ENCODE measurements around the gene DPP8. TPM values are rescaled to one million over a fixed set of nuclear protein-coding genes. Genes with fewer than 3 reads are reported as not detected.
"Not testable (repeated sequence)": the region's sequence is repeated elsewhere in the genome, so short reads cannot be mapped to it uniquely, and the experiment has no call there.

The DPP8 gene
- polyA plus RNA-seq (ENCODE audit: insufficient read length): 40.1 TPM
- long read RNA-seq, donor 1, partial matches to known transcripts: 0 of 2 reads
- long read RNA-seq, donor 1, other reads (novel, unspliced or antisense): 0 of 2 reads
- long read RNA-seq, donor 2, partial matches to known transcripts: 17 of 81 reads
- long read RNA-seq, donor 2, other reads (novel, unspliced or antisense): 62 of 81 reads
- long read RNA-seq, donor 3, partial matches to known transcripts: 7 of 8 reads
- long read RNA-seq, donor 3, other reads (novel, unspliced or antisense): 0 of 8 reads
- long read RNA-seq, donor 4: 0 reads
- long read RNA-seq, donor 5, partial matches to known transcripts: 6 of 6 reads
- long read RNA-seq, donor 5, other reads (novel, unspliced or antisense): 0 of 6 reads
- long read RNA-seq, donor 6, partial matches to known transcripts: 0 of 3 reads
- long read RNA-seq, donor 6, other reads (novel, unspliced or antisense): 0 of 3 reads
- long read RNA-seq, donor 7, partial matches to known transcripts: 6 of 7 reads
- long read RNA-seq, donor 7, other reads (novel, unspliced or antisense): 0 of 7 reads
- long read RNA-seq, donor 8, partial matches to known transcripts: 0 of 49 reads
- long read RNA-seq, donor 8, other reads (novel, unspliced or antisense): 49 of 49 reads

GRCh38 chr15:65516997-65517865, at the start of gene DPP8:
Gene DPP8, minus strand, starts transcription at chr15:65517689. Its CDS starts 5,136 bp downstream, at chr15:65512553.
- DNase-seq: peak; percentile 92

- peak; percentile 27 for DNase-seq
These were observed 44.4 kb upstream of the DPP8 start for GRCh38 chr15:65561934-65562333.

- no peak for DNase-seq
These were observed 42.5 kb upstream of the DPP8 start for GRCh38 chr15:65559941-65560340.

GRCh38 chr15:65558997-65559760, 41.7 kb upstream of the DPP8 start:
- no peak for DNase-seq

- no peak for DNase-seq
These were observed 40.8 kb upstream of the DPP8 start for GRCh38 chr15:65558336-65558735.

GRCh38 chr15:65556622-65557021, 39.1 kb upstream of the DPP8 start:
- no peak for DNase-seq

GRCh38 chr15:65553691-65554090, 36.2 kb upstream of the DPP8 start:
- DNase-seq: no peak

- DNase-seq: not testable (repeated sequence)
These were observed 35.4 kb upstream of the DPP8 start for GRCh38 chr15:65552851-65553250.

GRCh38 chr15:65551183-65551582, 33.7 kb upstream of the DPP8 start:
- no peak for DNase-seq

- no peak for DNase-seq
These were observed 33.2 kb upstream of the DPP8 start for GRCh38 chr15:65550681-65551098.

- not testable (repeated sequence) for DNase-seq
These were observed 31.8 kb upstream of the DPP8 start for GRCh38 chr15:65549288-65549687.

- DNase-seq: no peak
These were observed 30.4 kb upstream of the DPP8 start for GRCh38 chr15:65547841-65548240.

GRCh38 chr15:65541231-65541820, 23.8 kb upstream of the DPP8 start:
- DNase-seq: no peak

- no peak for DNase-seq
These were observed 22.8 kb upstream of the DPP8 start for GRCh38 chr15:65540314-65540713.

GRCh38 chr15:65535192-65535591, 17.7 kb upstream of the DPP8 start:
- no peak for DNase-seq

- DNase-seq: no peak
These were observed 15.7 kb upstream of the DPP8 start for GRCh38 chr15:65533057-65533756.

GRCh38 chr15:65532738-65533051, 15.2 kb upstream of the DPP8 start:
- no peak for DNase-seq

GRCh38 chr15:65530318-65531111, 13.0 kb upstream of the DPP8 start, which contains the start of gene HACD3:
Gene HACD3, plus strand, starts transcription at chr15:65530463. Its CDS starts 169 bp downstream, at chr15:65530632.
- peak; percentile 87 for DNase-seq

- no peak for DNase-seq
These were observed 12.4 kb upstream of the DPP8 start for GRCh38 chr15:65529762-65530317.
